Skin epidermis (tissue), 12 donors: Measurements from ENCODE around the gene SNAP47.

Experiments used
- H3K27ac ChIP-seq, 21 experiments: fragments of 200-600 bp; sonication (generic) in 11 of 21; one replicate each; pipeline ENCODE4 v1.5.0; 2020; ENCODE audit warnings: mild to moderate bottlenecking in 3 of 21, inconsistent platforms in 2 of 21, moderate library complexity in 2 of 21
- H3K4me3 ChIP-seq, 7 experiments: fragments of 200-600 bp; sonication (generic) in 2 of 7; one replicate each; pipeline ENCODE4 v1.5.0; 2020; ENCODE audit warnings: inconsistent platforms in 2 of 7, mild to moderate bottlenecking in 2 of 7, moderate library complexity in 1 of 7

The SNAP47 gene

GRCh38 chr1:227747382-227747781, 12.1 kb downstream of the SNAP47 start:
- Histone ChIP-seq H3K4me3 (no peak overlapping the region), H3K27ac (no peak overlapping the region)

GRCh38 chr1:227747948-227748495, 12.8 kb downstream of the SNAP47 start:
- Histone ChIP-seq H3K27ac (peak overlapping the region in 1 of 21 experiments; percentile 55), H3K4me3 (no peak overlapping the region)

DNA sequence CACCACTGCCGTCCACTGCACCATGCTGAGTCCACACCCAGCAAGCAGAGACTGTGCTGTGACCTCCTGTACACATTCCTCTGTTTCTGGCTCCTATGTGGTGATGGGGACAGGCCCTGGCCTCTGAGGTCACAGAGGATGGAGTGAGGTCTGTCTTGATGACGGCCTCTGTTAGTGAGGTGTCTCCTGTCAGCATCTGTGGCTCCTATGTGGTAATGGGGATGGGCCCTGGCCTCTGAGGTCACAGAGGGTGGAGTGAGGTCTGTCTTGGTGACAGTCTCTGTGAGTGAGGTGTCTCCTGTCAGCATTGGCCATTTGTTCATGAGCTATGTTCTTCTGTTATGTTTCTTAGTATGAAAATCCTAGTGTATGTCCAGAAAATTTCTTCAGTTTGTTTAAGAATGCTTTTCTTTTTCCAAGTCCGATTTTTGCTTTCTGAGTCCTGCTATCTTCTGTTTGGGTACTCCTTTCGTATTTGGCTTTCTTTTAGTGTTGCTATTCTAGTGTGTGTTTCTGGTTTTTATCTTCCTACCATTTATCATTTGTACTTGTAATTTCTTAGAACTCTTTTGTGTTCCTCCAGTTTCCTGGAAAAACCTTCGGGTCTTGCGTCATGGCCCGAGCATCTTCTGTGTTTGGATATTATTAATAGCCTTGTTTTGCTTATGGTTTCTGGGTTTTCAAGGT, 13.4 kb downstream of the SNAP47 start:
- Histone ChIP-seq H3K4me3 (no peak overlapping the region), H3K27ac (peak overlapping the region in 2 of 21 experiments; percentile 19 to 55)

DNA sequence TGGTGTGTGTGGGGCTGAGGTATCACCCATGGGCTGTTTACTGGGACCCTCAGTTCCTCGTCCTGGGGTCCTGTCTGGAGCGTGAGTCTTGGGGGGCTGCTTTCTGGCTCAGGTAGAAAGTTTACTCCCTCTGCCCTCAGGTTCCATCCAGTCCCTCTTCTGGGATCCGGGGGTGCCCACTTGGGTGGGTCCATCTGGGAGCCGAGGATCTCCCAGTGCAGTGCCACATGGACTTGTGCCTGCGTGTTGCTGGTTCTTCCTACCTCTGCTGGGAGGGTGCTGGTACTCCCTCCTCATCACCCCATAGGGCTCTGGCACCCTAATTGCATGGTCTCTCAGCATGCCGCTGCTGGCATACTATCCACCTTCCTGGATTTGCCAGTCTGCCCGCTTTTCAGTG, 14.0 kb downstream of the SNAP47 start:
- Histone ChIP-seq H3K4me3 (no peak overlapping the region), H3K27ac (peak overlapping the region in 1 of 21 experiments; percentile 19)

DNA sequence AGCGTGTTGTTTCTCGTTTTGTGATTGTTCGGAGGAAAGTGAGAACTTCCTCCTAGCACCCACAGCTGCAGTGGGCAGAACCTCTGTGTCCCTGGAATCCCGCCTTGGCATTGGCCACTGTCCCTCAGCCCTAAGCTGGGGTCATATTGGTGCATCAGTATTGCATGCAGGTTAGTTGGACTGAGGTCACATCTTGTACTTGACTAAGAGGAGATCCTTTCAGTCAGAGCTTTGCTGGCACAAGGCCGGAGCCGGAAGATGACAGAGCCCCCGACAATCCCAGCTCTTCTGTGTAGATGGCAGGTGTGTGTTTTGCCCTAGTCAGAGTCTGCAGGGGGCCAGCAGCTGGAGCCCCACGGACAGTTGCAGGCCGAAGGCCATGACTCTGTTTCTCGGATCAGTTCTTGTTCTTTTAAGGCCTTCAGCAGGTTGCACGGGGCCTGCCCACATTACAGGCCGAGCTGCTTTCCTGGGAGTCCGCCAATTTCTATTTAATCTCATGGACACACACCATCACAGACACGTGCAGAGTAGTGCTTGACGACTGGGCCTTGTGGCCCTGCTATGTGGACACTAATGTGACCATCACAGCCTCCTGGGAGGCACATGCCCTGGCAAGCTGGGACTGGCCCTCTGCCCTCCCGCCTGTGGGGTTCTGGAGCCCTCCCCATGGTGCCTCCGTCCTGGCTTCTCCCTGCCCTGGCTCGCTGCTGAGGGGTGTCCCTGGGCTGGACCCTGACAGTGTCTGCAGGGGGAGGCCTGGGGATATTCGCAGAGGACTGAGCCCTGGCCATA, 14.9 kb downstream of the SNAP47 start:
- Histone ChIP-seq H3K27ac (no peak overlapping the region), H3K4me3 (no peak overlapping the region)

GRCh38 chr1:227753999-227754711, 18.9 kb downstream of the SNAP47 start:
- peak overlapping the region in 4 of 21 experiments; percentile 13 to 37 (median 24) for H3K27ac ChIP-seq
- H3K4me3 ChIP-seq, result no peak overlapping the region

- Histone ChIP-seq H3K4me3 (no peak overlapping the region), H3K27ac (peak overlapping the region in 1 of 21 experiments; percentile 13)
These were observed 19.7 kb downstream of the SNAP47 start for GRCh38 chr1:227754958-227755357.

GRCh38 chr1:227756172-227756959, 21.1 kb downstream of the SNAP47 start:
- H3K4me3 ChIP-seq, result no peak overlapping the region
- no peak overlapping the region for H3K27ac ChIP-seq

GRCh38 chr1:227757781-227758180, 22.5 kb downstream of the SNAP47 start:
- H3K27ac ChIP-seq, result peak overlapping the region in 1 of 21 experiments; percentile 32
- no peak overlapping the region for H3K4me3 ChIP-seq

- peak overlapping the region in 1 of 21 experiments; percentile 89 for H3K27ac ChIP-seq
- no peak overlapping the region for H3K4me3 ChIP-seq
These were observed 23.1 kb downstream of the SNAP47 start for GRCh38 chr1:227758366-227758765.

DNA sequence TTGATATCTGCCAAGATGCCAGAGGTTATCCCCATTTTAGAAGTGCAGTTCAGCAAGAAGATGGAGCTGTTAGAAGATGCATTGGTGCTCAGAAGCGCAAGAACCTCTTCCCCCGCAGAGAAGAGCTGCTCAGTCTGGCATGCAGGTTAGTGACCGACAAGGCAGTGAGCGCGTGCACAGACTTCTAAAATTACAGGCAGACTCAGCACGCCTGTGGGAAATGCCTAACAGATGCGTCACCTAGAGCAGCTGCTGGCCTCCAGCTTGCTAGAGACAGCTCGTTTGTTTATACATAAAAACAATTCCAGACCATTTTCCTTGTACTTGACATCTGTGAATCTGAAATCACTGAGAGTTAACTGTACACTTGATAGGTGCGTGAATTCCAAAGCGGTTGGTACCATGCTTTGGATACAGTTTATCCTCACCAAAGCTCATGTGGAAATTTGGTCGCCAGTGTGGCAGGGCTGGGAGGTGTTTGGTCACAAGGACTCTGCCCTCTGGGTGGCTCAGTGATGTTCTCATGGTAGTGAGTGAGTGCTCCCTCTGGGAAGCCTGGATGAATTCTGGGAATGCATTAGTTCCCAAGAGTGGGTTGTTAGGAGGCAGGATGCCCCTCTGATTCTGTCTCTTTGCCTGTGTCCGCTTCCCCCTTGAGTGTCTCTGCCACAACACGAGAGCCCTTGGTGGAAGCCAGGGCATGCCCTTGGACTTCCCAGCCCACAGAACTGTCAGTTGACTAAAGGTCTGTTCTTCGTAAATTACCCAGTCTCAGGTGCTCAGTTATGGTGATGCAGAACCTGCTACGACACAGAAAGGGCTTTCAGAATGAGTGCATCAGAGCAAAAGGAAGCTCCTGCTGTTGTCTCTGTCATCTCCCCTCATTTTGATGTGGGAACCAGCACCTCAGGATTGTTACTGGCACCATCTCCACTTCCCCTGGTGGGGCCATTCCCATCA, 24.4 kb downstream of the SNAP47 start:
- Histone ChIP-seq H3K4me3 (no peak overlapping the region), H3K27ac (peak overlapping the region in 3 of 21 experiments; percentile 7 to 89 (median 20))

DNA sequence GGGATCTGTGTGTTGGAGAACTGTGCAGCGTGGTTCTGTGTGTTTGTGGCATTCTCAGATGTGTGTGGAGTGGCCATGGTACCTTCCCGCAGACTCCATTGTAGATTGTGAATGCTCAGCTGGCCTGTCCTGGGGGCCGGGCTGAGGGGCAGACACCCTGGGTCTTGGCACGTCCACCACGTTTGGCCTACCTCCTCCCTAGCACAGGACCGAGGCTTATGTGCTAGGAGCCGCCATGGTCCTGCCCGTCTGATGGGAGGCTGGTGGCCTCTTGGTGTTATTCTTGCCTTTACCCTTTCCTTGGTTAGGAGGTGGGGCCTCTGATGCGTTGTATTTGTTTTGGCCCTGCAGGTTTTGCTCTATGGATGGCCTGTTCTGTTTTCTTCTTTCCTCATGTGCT, 25.1 kb downstream of the SNAP47 start:
- H3K27ac ChIP-seq, result peak overlapping the region in 2 of 21 experiments; percentile 7 to 89
- H3K4me3 ChIP-seq, result no peak overlapping the region

- Histone ChIP-seq H3K27ac (peak overlapping the region in 12 of 21 experiments; percentile 6 to 89 (median 49)), H3K4me3 (no peak overlapping the region)
These were observed 26.5 kb downstream of the SNAP47 start for GRCh38 chr1:227761621-227762230.

GRCh38 chr1:227762231-227762911, 27.1 kb downstream of the SNAP47 start:
- Histone ChIP-seq H3K27ac (peak overlapping the region in 13 of 21 experiments; percentile 6 to 89 (median 47)), H3K4me3 (no peak overlapping the region)

DNA sequence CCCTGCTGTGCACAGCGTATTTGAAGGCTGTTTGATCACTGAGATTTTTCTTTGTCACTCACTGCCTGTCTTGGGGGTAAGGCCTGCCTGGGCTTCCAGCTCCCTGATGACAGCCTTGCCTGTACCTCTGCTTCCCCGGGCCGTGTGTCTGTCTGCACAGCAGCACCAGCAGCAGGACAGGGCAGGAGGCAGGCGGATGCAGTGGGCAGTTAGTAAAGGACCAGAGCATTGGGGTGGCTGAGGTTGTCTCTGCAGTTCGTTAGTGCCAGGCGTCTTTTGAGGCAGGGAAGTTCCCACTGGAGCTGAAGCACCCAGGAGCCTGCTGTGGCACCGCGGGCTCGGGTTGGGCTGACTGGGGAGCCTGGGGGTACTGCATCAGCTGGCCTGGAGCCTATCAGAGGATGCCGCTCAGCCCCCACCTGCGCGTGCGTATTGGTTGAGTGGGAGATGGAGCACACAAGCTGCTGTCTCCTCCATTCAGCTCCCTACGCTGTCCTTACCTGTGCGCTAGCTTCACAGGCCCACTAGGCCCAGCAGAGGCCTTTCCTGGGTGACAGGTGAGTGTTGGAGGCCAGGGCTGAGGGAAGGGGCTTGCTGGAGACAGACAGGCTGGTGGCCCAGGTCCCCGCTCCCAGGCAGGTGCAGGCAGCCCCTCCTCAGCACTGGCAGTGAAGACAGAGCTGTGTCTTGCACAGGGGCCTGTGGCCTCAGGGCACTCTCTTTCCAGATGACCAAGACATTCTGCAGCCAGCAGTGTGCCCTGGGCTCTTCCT, 28.2 kb downstream of the SNAP47 start:
- peak overlapping the region in 9 of 21 experiments; percentile 6 to 89 (median 47) for H3K27ac ChIP-seq
- no peak overlapping the region for H3K4me3 ChIP-seq

- Histone ChIP-seq H3K27ac (peak overlapping the region in 5 of 21 experiments; percentile 15 to 89 (median 47)), H3K4me3 (no peak overlapping the region)
These were observed 28.8 kb downstream of the SNAP47 start for GRCh38 chr1:227764019-227764391.
